HG02610 (cell line): ENCODE results near the gene SDR42E1.
"Not testable (repeated sequence)": the region's sequence is repeated elsewhere in the genome, so short reads cannot be mapped to it uniquely, and the experiment has no call there.

Experiments used
- ATAC-seq: cut with Tn5 transposase; IDR thresholded peaks from one replicate; pipeline ENCODE4 v1.9.1; 2021; ENCODE audit warnings: mild to moderate bottlenecking, moderate library complexity; ENCODE audit not compliant: unreplicated experiment

SDR42E1 gene

DNA sequence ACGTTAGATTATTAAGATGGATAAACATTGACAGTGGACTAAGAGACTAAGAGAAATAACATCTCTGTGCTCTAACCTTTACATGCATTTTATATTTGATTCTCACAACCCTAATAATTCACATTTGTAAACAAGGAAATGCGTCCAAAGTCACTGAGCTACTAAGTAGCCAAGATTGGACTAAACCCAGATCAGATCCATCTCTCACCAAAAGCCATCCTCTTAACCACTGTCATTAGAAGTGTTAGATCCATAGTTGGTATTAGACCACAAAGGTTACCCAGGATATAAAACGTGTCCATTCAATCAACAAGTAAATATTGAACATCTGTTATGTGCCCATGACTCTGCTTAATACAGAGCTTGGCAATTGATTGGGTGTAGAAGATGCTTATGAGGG, 29.0 kb upstream of the SDR42E1 start:
- ATAC-seq = no peak

DNA sequence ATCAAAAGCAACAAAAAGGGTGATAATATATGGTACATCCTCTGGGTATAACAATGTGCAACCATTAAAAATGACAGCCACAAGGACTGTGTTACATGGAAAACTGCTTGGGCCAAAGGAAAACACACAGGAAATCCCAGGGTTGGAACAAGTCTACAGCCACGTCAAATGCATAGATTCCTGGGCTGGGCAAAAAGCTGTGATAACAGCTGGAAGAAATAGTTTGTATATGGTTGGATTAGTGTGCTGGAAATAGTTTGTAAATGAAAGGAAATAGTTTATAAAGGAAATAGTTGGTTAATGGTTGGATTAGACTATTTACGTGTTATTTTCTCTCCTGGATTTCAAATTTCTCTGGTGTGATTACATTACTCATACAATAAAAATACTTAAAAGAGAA, 26.4 kb upstream of the SDR42E1 start:
- no peak for ATAC-seq

DNA sequence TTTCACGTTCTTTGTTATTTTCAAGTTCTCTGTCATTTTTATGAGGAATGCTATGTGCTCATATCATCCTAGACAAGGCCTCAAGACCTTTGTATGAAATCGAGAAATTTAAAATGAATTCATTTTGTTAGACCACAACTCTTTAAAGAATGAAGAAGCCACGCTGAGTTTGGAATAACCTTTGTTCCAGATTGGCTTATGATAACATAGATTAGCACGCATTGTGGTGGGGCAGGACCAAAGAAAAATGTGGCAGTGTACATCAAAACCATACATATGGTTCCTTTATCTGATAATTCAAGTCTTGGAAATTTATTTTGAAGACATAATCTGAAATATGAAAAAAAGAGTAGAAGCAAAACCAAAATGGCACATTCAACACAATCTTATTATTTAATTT, 26.0 kb upstream of the SDR42E1 start:
- ATAC-seq = no peak

DNA sequence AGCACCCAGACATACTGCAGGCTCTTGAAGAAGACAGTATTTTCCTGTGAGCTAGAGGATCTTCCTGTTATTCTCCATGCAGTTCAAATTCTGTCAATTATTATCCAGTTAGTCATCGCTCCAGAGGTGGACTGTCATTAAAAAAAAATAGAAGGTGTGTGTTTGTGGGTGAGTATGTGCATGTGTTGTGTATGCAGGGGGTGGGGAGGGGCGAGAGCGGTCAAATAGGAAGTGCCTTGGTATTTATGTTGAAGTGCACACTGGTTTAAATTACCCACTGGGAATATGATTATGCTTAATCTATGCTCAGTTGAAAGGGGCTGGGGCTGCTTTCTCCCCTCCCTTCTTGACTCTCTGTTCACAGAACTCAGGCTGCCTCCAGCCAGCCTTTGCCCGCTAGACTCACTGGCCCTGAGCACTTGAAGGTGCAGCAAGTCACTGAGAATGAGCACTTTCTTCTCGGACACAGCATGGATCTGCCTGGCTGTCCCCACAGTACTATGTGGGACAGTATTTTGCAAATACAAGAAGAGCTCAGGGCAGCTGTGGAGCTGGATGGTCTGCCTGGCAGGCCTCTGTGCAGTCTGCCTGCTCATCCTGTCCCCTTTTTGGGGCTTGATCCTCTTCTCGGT, 23.8 kb upstream of the SDR42E1 start, which contains the start of gene HSD17B2:
Gene HSD17B2 (plus strand): TSS at position 273 of the 632 bp plus-strand sequence. CDS start 172 bp downstream, at position 445.
- no peak for ATAC-seq

DNA sequence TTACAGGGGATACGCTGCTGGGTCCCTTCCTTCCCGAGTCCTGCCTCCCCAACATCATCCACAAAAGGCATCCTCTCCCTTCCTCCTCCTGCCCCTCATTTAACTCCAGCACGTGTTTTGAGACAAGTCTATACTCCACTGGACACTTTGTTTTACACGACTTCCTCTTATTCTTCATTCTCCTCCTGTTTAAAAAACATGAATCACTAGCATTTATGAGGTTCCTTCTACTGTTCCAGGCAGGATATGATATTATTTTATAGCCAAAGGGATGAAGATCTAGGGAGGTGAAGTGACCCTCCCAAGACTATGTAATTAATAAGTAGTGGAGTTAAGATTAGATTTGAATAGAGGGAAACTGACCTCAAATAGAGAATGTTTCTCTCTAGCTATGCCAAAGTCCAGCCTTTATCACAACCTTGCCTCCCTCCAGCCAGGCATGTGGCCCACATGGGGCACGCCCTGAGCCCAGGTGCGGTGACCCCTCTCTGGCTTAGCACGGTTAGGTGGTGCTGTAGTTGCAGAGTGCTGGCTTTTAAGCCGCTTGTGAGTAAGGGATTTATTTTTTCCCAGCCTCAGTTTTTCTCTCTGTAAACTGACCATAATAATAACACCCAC, 22.5 kb upstream of the SDR42E1 start:
- no peak for ATAC-seq

DNA sequence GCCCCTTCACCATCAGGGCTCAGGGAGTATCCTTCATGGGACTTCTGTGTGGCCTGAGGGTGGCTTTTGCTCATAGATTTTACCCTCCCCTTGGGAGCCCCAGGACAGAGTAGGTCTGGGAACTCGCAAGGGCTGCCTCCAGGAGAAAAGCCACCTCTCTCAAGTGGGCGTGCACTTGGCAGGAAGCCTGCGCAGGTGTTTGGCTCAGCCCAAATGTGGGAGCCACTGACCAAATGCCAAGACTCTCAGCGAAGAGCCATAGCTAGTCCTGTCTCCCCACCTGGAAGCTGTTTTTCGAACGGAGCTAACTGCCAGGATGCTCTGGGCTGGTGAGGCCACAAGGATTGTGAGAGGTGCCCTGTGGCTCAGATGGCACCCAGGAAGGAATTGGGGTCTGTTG, 21.7 kb upstream of the SDR42E1 start:
- ATAC-seq = no peak

DNA sequence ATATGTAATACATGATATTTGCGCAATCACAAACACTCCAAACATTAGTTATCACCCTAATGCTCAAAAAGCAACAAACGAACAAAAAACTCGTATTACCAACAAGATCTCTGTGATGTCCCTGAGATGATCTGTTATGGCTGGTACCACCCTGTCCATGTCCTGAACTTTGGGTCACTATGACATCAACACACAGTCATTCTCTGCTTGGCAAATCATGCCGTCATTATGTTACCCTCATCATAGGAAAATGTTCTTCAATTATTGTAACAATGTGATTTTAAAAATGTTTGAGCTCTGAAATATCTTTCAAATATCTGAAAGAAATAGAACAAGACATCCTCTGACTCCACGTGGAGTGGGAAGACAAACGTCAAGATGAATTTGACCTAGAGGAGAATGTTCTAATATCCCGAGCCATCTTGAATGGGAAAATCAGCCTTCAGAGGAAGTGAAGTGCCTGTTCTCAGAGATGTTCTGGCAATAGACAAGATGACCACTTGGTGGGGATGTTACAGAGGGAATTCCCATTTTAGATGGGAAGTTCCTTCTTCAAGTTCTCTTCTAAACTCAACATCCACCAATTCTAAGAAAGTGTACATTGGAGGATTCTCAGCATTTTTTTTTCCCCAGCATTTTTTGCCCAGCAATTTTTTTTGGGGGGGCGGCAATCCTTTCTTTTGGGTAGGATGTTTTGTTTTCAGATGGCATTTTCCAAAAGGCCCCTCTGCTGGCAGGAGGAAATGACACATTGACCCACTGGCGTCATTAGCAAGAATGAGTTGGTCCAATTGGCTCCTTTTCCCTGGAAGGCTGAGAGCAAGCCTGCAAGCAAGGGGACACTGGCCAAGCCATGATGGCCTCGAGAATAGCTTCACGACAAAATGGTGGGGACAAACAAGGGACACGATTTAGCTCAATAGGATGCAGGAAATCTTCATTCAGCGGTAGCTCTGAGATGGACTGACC, 20.1 kb upstream of the SDR42E1 start:
- ATAC-seq = no peak

DNA sequence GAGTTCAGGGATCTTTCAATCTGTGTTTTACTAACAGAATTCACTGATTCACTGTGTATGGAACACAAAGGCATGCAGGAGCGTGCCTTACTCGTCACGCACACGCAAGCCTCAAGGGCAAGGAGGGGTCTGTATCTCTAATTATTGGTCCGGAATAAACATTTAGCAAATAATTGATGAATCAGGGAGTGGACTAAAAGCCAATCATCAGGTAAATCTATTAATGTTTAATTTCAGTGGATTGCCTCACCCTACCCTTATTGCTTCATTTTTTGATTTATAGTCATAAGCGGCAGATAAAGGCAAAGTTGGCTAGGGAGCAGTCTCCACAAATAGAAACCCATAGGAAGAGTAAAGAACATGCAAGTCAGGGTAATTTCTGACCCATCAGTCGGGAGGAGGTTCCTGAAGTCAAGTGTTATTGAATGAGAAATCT, 16.4 kb upstream of the SDR42E1 start:
- no peak for ATAC-seq

DNA sequence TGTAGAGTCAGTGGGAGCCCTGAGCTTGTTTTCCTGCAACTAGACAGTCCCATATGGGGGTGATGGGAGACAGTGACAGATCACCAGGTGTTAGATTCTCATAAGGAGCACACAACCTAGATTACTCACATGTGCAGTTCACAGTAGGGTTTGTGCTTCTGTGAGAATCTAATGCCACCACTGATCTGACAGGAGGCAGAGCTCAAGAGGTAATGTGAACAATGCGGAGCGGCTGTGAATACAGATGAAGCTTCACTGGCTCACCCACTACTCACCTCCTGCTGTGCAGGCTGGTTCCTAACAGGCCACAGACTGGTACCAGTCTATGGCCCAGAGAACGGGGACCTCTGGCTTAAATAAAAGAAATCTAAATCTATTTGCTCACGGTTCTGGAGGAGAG, 13.6 kb upstream of the SDR42E1 start:
- ATAC-seq = no peak

DNA sequence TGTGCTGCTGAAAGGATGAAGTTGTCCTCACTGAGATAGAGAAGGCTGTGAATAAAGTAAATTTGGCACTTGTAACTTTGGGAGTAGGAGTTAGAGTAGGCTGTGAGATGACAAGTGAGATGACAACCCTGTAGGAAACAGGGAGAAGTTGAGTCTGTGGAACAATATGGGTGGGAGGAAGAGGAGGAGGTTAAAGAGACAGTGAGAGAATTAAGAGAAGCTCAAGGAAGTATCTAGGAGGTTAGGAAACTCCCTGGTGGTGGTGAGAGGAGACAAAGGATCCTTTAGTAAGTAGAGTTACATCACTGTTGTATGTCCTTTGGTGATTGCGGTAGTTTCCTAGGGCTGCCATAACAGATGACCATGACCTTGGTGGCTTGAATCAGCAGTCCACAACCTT, 13.0 kb upstream of the SDR42E1 start:
- no peak for ATAC-seq

DNA sequence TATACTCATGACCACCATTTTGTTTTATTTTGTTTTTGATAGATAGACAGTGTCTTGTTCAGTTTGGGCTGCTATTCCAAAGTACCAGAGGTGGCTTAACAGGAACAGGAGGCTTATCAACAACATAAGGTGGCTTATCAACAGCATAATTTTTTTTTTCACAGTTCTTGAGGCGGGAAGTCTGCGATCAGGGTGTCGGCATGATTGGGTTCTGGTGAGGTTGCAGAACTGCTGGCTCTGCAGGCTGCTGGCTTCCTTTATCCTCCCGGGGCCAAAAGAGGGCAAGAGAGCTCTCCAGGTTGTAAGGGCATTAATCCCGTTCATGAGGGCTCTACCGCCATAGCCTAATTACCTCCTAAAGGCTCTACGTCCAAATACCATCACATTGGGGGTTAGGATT, 11.9 kb upstream of the SDR42E1 start:
- ATAC-seq = no peak

DNA sequence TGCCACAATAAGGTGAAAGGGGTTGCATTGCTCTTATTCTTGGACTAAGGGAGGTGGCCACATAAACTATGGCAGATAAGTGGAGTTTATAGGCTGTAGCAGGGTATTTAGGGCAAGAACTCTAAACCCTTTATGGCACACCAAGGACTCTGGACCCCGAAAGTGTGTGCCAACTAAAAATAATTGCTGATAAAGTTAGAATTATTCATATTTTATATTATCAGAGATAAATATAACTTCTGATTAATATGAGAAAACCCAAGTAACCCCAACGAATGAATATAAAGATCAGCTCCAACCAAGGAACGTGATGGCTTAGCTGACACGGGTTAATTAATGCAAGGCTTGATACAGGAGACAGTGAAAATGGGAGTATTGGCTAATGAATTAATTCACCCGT, 8.8 kb upstream of the SDR42E1 start:
- ATAC-seq = no peak

DNA sequence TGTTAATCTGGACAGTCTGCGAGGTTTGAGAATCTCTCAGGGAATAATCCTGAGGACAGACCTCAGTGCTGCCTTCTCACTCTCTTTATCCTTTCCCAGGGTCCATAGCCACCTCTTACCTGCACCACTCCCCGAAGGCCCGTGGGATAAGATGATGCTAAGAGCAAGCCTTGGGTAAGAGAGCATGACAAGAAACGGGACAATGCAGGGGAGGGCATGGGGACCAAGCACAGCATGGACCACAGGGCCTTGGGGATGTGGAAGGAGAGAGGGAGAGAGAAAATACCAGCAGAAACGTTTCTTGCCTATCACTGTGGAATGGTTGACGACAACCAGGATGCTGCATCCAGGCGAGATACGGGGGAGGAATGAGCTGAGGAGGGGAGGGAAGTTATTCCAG, 8.3 kb upstream of the SDR42E1 start:
- no peak for ATAC-seq

DNA sequence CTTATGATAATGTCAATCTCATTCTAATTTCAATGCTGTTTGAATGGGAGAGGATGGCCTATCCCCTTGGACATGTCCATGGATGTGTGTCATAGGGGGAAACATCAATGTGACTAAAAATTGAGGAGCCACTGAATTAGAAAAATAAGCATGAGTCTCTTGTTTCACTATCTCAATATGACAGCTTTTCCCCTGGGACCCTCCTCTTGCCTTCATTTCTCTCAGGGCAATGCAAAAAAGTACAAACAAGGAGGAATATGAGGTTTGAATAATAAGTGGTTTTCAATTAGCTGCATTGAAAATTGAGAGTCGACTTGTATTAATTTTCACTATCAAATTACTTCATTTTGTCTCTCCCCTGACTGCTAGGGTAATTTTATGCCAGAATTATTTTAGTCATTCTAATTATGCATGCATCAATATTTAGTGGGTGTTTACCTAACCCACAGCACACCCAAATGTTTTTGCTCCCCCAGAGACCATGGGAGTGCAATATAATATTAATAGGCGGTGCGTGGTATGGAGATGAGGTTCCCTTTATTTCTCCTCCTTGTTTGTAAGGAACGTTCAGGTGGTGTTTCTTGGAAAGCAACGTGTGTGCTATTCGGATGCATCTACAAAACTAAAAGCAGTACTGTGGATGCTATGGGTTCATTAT, 6.8 kb upstream of the SDR42E1 start:
- no peak for ATAC-seq

DNA sequence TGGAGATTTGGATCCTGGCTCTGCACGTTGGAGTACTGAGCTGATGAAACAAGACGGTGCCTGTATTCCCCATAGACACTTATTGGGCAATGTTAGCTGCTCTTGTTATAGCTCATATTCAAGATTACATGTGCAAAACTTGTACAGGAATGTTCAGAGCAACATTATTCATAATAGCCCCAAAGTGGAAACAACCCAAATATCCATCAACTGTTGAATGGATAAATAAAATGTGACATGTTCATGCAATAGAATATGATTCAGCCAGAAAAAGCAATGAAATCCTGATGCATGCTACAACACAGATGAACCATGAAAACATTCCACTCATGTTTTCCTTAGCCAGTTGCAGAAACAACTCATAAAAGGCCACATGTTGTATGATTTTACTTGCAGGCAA, 5.7 kb upstream of the SDR42E1 start:
- ATAC-seq = no peak

DNA sequence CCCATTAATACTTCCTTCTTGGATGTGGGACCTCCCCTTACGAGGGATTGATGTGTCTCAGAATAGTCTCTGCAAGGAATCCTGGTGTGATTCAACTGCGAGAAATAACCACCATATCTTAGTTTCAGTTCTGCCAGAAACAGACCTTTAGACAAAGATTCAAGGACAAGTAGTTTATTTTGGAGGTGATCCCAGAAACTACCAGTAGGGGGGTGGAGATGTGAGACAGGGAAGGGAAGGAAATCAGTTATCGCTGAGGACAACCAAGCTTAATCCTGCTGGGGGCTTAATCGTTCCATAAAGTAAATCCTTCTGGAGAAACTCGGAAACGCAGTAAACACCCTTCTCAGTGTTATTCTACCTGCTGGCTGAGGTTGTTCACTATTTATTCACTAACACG, 5.0 kb upstream of the SDR42E1 start:
- no peak for ATAC-seq

DNA sequence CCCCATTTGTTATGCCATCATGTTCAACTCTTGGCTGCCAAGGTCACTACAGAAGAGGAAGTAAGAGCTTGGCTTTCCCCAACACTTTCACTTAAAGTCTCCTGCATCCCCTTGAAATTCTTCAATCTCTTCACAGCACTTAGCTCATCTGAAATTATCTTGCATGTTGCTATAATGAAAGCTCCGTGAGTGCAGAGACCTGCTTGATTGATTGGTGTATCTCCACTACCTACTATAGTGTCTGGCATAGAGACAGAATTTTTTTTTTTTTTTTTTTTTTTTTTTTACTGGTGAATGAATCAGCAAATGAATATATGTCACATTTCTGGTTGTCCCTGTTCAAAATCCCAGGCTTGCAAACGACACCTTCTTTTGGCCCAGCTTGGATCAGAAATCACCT, 1.9 kb upstream of the SDR42E1 start:
- ATAC-seq = no peak

DNA sequence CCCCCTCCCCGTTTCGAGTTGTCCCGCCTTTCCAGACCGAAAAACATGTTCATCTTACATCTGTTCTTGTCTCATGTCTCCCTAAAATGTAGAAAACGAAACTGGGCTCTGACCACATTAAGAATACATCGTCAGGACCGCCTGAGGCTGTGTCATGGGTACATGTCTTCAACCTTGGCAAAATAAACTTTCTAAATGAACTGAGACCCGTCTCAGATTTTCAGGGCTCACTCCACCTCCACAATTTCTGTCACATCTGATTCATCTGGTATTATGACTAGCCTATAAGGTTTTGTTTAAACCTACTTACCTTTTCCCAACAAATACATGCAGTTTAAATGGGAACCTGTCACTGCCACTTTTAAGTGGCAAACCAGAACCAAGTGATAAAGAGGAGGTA, 621 bp downstream of the SDR42E1 start:
- ATAC-seq = no peak

DNA sequence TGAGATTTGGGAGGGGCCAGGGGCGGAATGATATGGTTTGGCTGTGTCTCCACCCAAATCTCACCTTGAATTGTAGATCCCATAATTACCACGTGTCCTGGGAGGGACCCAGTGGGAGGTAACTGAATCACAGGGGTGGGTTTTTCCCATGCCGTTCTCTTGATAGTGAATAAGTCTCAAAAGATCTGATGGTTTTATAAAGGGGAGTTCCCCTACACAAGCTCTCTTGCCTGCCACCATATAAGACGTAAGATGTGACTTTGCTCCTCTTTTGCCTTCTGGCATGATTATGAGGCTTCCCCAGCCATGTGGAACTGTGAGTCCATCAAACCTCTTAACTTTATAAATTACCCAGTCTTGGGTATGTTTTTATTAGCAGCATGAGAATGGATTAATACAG, 1.5 kb downstream of the SDR42E1 start:
- ATAC-seq = not testable (repeated sequence)

DNA sequence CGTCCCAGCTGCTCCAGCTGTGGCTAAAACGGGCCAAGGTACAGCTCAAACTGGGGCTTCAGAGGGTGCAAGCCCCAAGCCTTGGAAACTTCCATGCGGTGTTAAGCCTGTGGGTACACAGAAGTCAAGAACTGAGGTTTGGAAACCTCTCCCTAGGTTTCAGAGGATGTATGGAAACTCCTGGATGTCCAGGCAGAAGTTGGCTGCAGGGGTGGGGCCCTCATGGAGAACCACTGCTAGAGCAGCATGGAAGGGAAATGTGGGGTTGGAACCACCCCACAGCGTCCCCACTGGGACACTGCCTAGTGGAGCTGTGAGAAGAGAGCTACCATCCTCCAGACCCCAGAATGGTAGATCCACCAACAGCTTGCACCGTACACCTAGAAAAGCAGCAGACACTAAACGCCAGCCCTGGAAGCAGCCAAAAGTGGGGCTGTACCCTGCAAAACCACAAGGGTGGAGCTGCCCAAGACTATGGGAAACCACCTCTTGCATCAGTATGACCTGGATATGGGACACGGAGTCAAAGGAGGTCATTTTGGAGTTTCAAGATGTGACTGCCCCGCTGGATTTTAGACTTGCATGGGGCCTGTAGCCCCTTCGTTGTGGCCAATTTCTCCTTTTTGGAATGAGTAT, 2.2 kb downstream of the SDR42E1 start:
- no peak for ATAC-seq

DNA sequence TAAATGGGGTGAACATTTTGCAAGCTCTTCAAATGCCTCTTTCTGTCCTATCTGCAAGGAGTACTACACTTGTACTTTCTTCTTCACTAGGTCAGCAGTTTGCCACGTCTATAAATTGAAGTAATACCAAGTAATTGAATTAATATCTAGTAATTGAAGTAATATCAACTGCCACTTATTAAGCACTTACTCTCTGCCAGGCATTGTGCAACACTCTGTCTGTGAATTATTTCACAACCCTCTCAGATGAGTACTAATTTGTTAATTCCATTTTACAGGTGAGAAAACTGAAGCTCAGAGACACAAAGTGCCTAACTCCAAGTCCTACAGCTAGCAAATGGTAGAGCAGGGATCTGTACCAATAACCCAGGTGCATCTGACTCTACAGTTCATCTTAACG, 4.1 kb downstream of the SDR42E1 start:
- no peak for ATAC-seq
